OCI-LY7 (cell line): Measurements from ENCODE around the gene TMEM186. TPM values are rescaled to one million over a fixed set of nuclear protein-coding genes. Genes with fewer than 3 reads are reported as not detected.
"Not testable (repeated sequence)": the region's sequence is repeated elsewhere in the genome, so short reads cannot be mapped to it uniquely, and the experiment has no call there.

ENCODE experiments used
- BruUV-seq: library from RNA; stranded (reverse); fragments of 400-500 nt; replicated peaks from 2 replicates; lab custom pipeline; 2021; lab: Mats Ljungman, UMichigan
- CTCF ChIA-PET: fragments of 300-600 bp; sonication (Branson Sonifier 250); formaldehyde crosslinking; loops from one replicate; lab custom pipeline; 2022; ENCODE audit warnings: antibody characterized with exemption; ENCODE audit not compliant: unreplicated experiment; lab: Charles Lee
- POLR2A ChIA-PET: fragments of 300-600 bp; sonication (Branson Sonifier 250); formaldehyde crosslinking; loops from one replicate; lab custom pipeline; 2022; ENCODE audit warnings: antibody characterized with exemption; lab: Charles Lee
- DNase-seq: peaks from one replicate; pipeline ENCODE4 v3.0.0-alpha.2; 2015; ENCODE audit warnings: low spot score
- H2AFZ ChIP-seq: fragments of 200-600 bp; sonication (generic), shearing (Covaris generic); 2 replicates; pipeline ENCODE4 v1.6.1; 2014; ENCODE audit warnings: mild to moderate bottlenecking, antibody characterized with exemption, low read length, moderate library complexity
- H3K27ac ChIP-seq: fragments of 200-600 bp; sonication (generic); 2 replicates; pipeline ENCODE4 v1.5.1; 2014; ENCODE audit warnings: mixed run types, low read depth, mild to moderate bottlenecking, moderate library complexity, low read length, inconsistent platforms; ENCODE audit not compliant: poor library complexity, severe bottlenecking
- H3K36me3 ChIP-seq: fragments of 200-600 bp; sonication (generic); 2 replicates; pipeline ENCODE4 v1.6.1; 2014; ENCODE audit warnings: mild to moderate bottlenecking, antibody characterized with exemption, low read length, moderate library complexity, mixed read lengths; ENCODE audit not compliant: insufficient read depth
- H3K4me1 ChIP-seq: fragments of 200-600 bp; sonication (generic); 2 replicates; pipeline ENCODE4 v1.5.1; 2014; ENCODE audit warnings: mild to moderate bottlenecking, low read length; ENCODE audit not compliant: insufficient read depth, poor library complexity, severe bottlenecking
- H3K4me2 ChIP-seq: fragments of 200-600 bp; sonication (generic); 2 replicates; pipeline ENCODE4 v1.6.1; 2014; ENCODE audit warnings: mild to moderate bottlenecking, low read length
- H3K4me3 ChIP-seq: fragments of 200-600 bp; sonication (generic); 2 replicates; pipeline ENCODE4 v1.5.1; 2014; ENCODE audit warnings: mild to moderate bottlenecking, low read depth, low read length; ENCODE audit not compliant: poor library complexity, severe bottlenecking
- H3K79me2 ChIP-seq: fragments of 200-600 bp; sonication (generic); 2 replicates; pipeline ENCODE4 v1.6.1; 2016; ENCODE audit warnings: low read depth, mild to moderate bottlenecking, low read length, moderate library complexity, mixed read lengths; ENCODE audit not compliant: insufficient read depth
- H3K9me2 ChIP-seq: fragments of 200-600 bp; sonication (generic); 2 replicates; pipeline ENCODE4 v1.6.1; 2016; ENCODE audit warnings: mild to moderate bottlenecking, low read length, mixed read lengths; ENCODE audit not compliant: insufficient read depth
- H3K9me3 ChIP-seq: fragments of 200-600 bp; sonication (generic); 2 replicates; pipeline ENCODE4 v1.6.1; 2014; ENCODE audit warnings: mild to moderate bottlenecking, mixed run types, low read length, mixed read lengths
- H4K20me1 ChIP-seq: fragments of 200-600 bp; sonication (generic); 2 replicates; pipeline ENCODE4 v1.6.1; 2014; ENCODE audit warnings: mild to moderate bottlenecking, antibody characterized with exemption, low read length, moderate library complexity, mixed read lengths; ENCODE audit not compliant: insufficient read depth
- EZH2phosphoT487 ChIP-seq: fragments of 200-600 bp; sonication (generic); IDR thresholded peaks from 2 replicates; pipeline ENCODE4 v1.6.1; 2018; ENCODE audit warnings: low read depth, borderline replicate concordance, mild to moderate bottlenecking, mixed run types, antibody characterized with exemption, low read length, moderate library complexity, mixed read lengths
- intact Hi-C: fragments of 100-400 bp; cut with micrococcal nuclease; formaldehyde crosslinking; loops from one replicate; pipeline ENCODE4 v1.10.0; 2022; ENCODE audit not compliant: unreplicated experiment
- total RNA-seq, 2 experiments: library from RNA; depleted of rRNA in 1 of 2; stranded (reverse); fragments of >200 nt in 1 of 2; shearing (Covaris generic) in 1 of 2; gene quantifications; 2 replicates each; pipeline ENCODE4 v1.2.3, GENCODE V29; 2014 to 2022
- TF ChIP-seq, protein P1 (sequence below): fragments of 200-600 bp; sonication (generic); conservative IDR thresholded peaks from 2 replicates; pipeline ENCODE4 v1.5.1; 2014; ENCODE audit warnings: mild to moderate bottlenecking, antibody characterized with exemption, low read length, moderate library complexity, mixed read lengths

The TMEM186 gene
- total RNA-seq, 2 experiments from 2014 or later: 11.7 to 18.1 TPM

DNA sequence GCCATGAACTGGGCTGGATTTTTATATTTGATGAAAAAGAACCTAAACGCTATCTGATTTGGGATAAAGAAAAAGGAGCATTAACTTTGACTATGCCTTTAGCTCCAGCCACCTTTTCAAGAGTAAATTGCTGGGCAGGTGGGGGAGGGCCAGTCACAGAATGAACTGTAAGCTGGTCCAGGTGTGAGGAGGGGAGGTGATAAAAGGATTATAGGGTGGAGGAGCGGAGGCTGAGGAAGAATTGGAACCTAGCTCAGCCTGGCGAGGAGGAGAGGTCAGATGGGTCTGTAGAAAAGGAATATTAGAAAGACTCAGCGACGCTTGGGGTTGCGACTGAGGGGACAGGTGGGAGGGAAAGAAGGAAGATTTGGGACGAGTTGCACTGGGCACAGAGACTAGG, 39.4 kb upstream of the TMEM186 start:
- BruUV-seq, POLR2A ChIA-PET, CTCF ChIA-PET: not testable (repeated sequence)

DNA sequence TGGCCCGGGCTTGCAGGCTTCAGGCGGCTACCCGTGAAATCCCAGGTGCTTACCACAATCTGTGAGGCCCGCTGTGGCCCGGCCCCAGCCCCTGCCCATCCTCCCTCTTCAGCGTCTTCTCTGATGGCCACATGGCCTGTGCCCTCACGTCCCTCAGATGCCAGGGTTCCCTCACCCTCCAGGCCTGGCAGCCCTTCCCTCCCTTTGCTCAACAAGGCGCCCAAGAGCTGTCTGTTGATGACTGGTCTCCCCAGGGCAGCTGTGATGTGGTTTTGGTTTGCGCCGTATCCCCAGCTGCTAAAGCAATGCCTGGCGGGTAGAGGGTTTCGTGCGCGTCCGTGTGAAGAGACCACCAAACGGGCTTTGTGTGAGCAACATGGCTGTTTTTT, 35.3 kb upstream of the TMEM186 start:
- CTCF ChIA-PET: no interaction called here
- BruUV-seq: no TSS peak
- no peak for DNase-seq
- peaks cover 50% of the 10 kb centered on the region for H3K36me3 ChIP-seq
- POLR2A ChIA-PET: no interaction called here
- H3K27ac ChIP-seq: no peak overlapping the region
- no peaks in the 10 kb centered on the region for H3K79me2 ChIP-seq
- H3K4me3 ChIP-seq: no peak overlapping the region
- H4K20me1 ChIP-seq: no peaks in the 10 kb centered on the region
- no peak overlapping the region for H3K4me2 ChIP-seq
- no peaks in the 10 kb centered on the region for H3K9me2 ChIP-seq
- TF ChIP-seq, protein P1, sequence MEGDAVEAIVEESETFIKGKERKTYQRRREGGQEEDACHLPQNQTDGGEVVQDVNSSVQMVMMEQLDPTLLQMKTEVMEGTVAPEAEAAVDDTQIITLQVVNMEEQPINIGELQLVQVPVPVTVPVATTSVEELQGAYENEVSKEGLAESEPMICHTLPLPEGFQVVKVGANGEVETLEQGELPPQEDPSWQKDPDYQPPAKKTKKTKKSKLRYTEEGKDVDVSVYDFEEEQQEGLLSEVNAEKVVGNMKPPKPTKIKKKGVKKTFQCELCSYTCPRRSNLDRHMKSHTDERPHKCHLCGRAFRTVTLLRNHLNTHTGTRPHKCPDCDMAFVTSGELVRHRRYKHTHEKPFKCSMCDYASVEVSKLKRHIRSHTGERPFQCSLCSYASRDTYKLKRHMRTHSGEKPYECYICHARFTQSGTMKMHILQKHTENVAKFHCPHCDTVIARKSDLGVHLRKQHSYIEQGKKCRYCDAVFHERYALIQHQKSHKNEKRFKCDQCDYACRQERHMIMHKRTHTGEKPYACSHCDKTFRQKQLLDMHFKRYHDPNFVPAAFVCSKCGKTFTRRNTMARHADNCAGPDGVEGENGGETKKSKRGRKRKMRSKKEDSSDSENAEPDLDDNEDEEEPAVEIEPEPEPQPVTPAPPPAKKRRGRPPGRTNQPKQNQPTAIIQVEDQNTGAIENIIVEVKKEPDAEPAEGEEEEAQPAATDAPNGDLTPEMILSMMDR: no peak
- no peak for TF ChIP-seq EZH2phosphoT487
- peaks cover 6% of the 10 kb centered on the region for H3K4me1 ChIP-seq
- H2AFZ ChIP-seq: no peak overlapping the region
- no peaks in the 10 kb centered on the region for H3K9me3 ChIP-seq
- intact Hi-C loops: no loop called here

More for the DNA sequence above, 39.4 kb upstream of the TMEM186 start:
- H3K4me3 ChIP-seq, H3K9me3 ChIP-seq, intact Hi-C loops, DNase-seq, H3K4me2 ChIP-seq, H4K20me1 ChIP-seq, H3K27ac ChIP-seq, H2AFZ ChIP-seq, H3K4me1 ChIP-seq, H3K9me2 ChIP-seq, H3K79me2 ChIP-seq: not testable (repeated sequence)
- H3K36me3 ChIP-seq: peaks cover 11% of the 10 kb centered on the region

DNA sequence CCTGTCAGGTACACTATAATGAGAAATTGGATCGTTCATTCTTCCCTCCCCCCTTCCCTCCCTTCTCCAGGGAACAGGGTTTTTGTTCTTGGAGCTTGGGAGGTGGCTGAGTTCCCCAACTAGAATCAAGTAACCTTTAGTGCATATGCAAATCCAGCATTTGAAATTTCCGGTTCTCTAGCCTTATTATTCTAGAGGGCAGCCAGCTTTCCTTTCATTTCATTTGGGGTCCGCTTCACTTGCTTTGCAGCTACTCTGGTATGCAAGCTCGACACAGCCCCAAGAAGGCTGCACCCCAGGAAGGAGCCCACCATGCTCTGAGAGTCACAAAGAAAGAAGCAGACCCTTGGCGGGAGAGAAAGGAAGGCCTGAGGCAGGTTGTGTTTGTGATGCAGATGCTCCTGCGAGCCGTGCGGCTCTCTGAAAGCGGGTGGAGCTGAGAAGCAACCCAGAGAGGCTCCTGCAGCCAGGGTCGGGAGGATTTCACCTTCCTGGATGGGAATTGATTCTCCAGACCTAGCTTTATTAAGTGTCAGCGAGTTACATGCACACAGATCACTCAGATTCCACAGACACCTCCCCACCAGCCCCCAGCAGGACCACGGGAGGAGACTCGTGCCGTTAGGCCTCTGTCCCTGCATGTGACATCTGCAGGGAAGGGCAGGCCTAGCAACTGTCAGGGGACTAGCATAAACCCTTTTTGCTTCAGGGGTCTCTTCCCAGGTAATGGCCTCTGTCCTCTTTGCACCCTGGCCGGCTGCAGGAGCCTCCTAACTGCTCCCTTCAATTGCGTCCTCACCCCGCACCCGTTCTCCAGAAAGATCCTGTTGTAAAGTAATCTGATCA, 34.7 kb upstream of the TMEM186 start:
- H3K4me2 ChIP-seq: no peak overlapping the region
- no peak overlapping the region for H2AFZ ChIP-seq
- H3K4me1 ChIP-seq: peaks cover 6% of the 10 kb centered on the region
- ChIA-PET POLR2A (no interaction called here), CTCF (no interaction called here)
- no TSS peak for BruUV-seq
- intact Hi-C loops: no loop called here
- no peaks in the 10 kb centered on the region for H3K9me2 ChIP-seq
- H3K36me3 ChIP-seq: peaks cover 50% of the 10 kb centered on the region
- H3K4me3 ChIP-seq: no peak overlapping the region
- no peak for DNase-seq
- no peak overlapping the region for H3K27ac ChIP-seq
- no peaks in the 10 kb centered on the region for H3K79me2 ChIP-seq
- TF ChIP-seq, protein P1: no peak
- TF ChIP-seq EZH2phosphoT487: no peak
- H4K20me1 ChIP-seq: no peaks in the 10 kb centered on the region
- H3K9me3 ChIP-seq: no peaks in the 10 kb centered on the region
